ENCODE data around the gene YWHAE. TPM values are rescaled to one million over a fixed set of nuclear protein-coding genes. Genes with fewer than 3 reads are reported as not detected.
"Not testable (repeated sequence)": the region's sequence is repeated elsewhere in the genome, so short reads cannot be mapped to it uniquely, and the experiment has no call there.

YWHAE gene
- polyA plus RNA-seq, 1 experiment, result 1,187 TPM

- TF ChIP-seq, protein P1, sequence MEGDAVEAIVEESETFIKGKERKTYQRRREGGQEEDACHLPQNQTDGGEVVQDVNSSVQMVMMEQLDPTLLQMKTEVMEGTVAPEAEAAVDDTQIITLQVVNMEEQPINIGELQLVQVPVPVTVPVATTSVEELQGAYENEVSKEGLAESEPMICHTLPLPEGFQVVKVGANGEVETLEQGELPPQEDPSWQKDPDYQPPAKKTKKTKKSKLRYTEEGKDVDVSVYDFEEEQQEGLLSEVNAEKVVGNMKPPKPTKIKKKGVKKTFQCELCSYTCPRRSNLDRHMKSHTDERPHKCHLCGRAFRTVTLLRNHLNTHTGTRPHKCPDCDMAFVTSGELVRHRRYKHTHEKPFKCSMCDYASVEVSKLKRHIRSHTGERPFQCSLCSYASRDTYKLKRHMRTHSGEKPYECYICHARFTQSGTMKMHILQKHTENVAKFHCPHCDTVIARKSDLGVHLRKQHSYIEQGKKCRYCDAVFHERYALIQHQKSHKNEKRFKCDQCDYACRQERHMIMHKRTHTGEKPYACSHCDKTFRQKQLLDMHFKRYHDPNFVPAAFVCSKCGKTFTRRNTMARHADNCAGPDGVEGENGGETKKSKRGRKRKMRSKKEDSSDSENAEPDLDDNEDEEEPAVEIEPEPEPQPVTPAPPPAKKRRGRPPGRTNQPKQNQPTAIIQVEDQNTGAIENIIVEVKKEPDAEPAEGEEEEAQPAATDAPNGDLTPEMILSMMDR (IDR thresholded peaks at IDR 0.05; ENCODE audit: low read depth, low read length), result no peak
- no peak overlapping the region for H3K27ac ChIP-seq (ENCODE audit: low read depth, low read length)
- ChIA-PET POLR2A (interaction anchor here (0.6 kb wide), 1 partner anchor 53 kb away, joined by 3 read pairs; no protein-coding TSS in a partner anchor), CTCF (interaction anchor here (0.7 kb wide), 2 partner anchors 55 to 98 kb away, joined by 3 to 5 read pairs; no protein-coding TSS in a partner anchor)
- DNase-seq (ENCODE audit: low read depth, low spot score), result no peak
- no peak overlapping the region for H3K4me3 ChIP-seq (ENCODE audit: low read depth, low read length)
- no peaks in the 10 kb centered on the region for H3K9me3 ChIP-seq (ENCODE audit: control insufficient read depth, insufficient read depth, low read length)
- H3K27me3 ChIP-seq (ENCODE audit: control insufficient read depth, insufficient read depth, low read length), result no peaks in the 10 kb centered on the region
These were observed 20.1 kb upstream of the YWHAE start for GRCh38 chr17:1420163-1420562.

DNA sequence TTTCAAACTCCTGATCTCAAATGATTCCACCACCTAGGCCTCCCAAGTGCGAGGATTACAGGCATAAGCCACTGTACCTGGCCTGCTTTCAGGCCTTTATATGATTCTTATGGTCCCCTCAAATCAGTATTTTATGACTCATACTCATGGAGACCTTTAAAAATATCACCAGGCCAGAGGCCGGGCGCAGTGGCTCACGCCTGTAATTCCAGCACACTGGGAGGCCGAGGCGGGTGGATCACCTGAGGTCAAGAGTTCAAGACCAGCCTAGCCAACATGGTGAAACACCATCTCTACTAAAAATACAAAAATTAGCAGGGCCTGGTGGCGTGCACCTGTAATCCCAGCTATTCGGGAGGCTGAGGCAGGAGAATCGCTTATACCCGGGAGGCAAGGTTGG lies 18.5 kb upstream of the YWHAE start:
- not testable (repeated sequence) for DNase-seq (ENCODE audit: low read depth, low spot score); H3K27me3 ChIP-seq (ENCODE audit: control insufficient read depth, insufficient read depth, low read length)

DNA sequence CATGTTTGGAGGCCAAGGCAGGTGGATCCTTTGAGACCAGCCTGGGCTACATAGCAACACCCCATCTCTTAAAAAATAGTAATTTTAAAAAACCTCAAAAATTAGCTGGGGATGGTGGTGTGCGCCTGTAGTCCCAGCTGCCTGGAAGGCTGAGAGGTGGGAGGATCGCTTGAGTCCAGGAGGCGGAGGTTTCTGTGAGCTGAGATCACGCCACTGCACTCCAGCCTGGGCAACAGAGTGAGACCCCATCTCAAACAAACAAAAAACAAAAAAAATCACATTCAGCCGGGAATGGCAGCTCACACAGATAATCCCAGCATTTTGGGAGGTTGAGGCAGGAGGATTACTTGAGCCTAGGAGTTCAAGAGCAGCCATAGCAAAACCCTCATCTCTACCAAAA lies 16.4 kb upstream of the YWHAE start:
- POLR2A ChIA-PET, result interaction anchor here (0.7 kb wide), 1 partner anchor 42 kb away, joined by 3 read pairs; no protein-coding TSS in a partner anchor

More for the DNA sequence above, 18.5 kb upstream of the YWHAE start:
- H3K27ac ChIP-seq (ENCODE audit: low read depth, low read length); H3K9me3 ChIP-seq (ENCODE audit: control insufficient read depth, insufficient read depth, low read length); H3K4me3 ChIP-seq (ENCODE audit: low read depth, low read length); CTCF ChIA-PET; POLR2A ChIA-PET: not testable (repeated sequence)

DNA sequence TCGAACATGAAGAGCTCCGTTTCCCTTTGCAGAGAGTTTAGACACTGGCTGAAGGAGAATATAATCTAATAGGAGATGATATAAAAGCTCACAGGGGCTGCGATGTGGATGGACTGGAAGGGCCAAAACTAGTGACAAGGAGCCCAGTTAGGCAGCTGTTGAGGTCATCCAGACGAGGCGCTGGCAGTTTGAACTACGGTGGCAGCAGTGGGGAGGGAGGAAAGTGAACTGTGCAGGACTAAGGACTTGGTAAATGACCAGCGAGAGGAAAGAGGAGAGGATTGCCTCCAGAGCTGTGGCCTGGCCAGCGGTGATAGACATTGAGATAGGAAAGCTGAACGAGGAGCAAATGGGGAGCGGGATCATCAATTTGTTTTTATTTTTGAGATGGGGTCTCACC lies 14.6 kb upstream of the YWHAE start:
- TF ChIP-seq, protein P1 (IDR thresholded peaks at IDR 0.05; ENCODE audit: low read depth, low read length), result no peak
- POLR2A ChIA-PET, result no interaction called here
- H3K9me3 ChIP-seq (ENCODE audit: control insufficient read depth, insufficient read depth, low read length), result peaks cover 11% of the 10 kb centered on the region
- CTCF ChIA-PET, result interaction anchor here (0.7 kb wide), 1 partner anchor 49 kb away, joined by 3 read pairs; no protein-coding TSS in a partner anchor
- H3K4me3 ChIP-seq (ENCODE audit: low read depth, low read length), result no peak overlapping the region
- no peak overlapping the region for H3K27ac ChIP-seq (ENCODE audit: low read depth, low read length)
- DNase-seq (ENCODE audit: low read depth, low spot score), result no peak
- H3K27me3 ChIP-seq (ENCODE audit: control insufficient read depth, insufficient read depth, low read length), result no peaks in the 10 kb centered on the region

More for the DNA sequence above, 16.4 kb upstream of the YWHAE start:
- Histone ChIP-seq H3K27ac (ENCODE audit: low read depth, low read length) (no peak overlapping the region), H3K9me3 (ENCODE audit: control insufficient read depth, insufficient read depth, low read length) (peaks cover 11% of the 10 kb centered on the region), H3K27me3 (ENCODE audit: control insufficient read depth, insufficient read depth, low read length) (no peaks in the 10 kb centered on the region), H3K4me3 (ENCODE audit: low read depth, low read length) (no peak overlapping the region)
- TF ChIP-seq, protein P1 (IDR thresholded peaks at IDR 0.05; ENCODE audit: low read depth, low read length), result no peak
- CTCF ChIA-PET, result no interaction called here
- DNase-seq (ENCODE audit: low read depth, low spot score), result no peak

- no peaks in the 10 kb centered on the region for H3K27me3 ChIP-seq (ENCODE audit: control insufficient read depth, insufficient read depth, low read length)
- CTCF ChIA-PET, result interaction anchor here (0.7 kb wide), 1 partner anchor 49 kb away, joined by 3 read pairs; no protein-coding TSS in a partner anchor
- no peak overlapping the region for H3K27ac ChIP-seq (ENCODE audit: low read depth, low read length)
- TF ChIP-seq, protein P1 (IDR thresholded peaks at IDR 0.05; ENCODE audit: low read depth, low read length), result no peak
- DNase-seq (ENCODE audit: low read depth, low spot score), result no peak
- POLR2A ChIA-PET, result interaction anchor here (0.6 kb wide), 1 partner anchor 110 kb away, joined by 3 read pairs; no protein-coding TSS in a partner anchor
- H3K9me3 ChIP-seq (ENCODE audit: control insufficient read depth, insufficient read depth, low read length), result peaks cover 11% of the 10 kb centered on the region
- no peak overlapping the region for H3K4me3 ChIP-seq (ENCODE audit: low read depth, low read length)
These were observed 14.1 kb upstream of the YWHAE start for GRCh38 chr17:1414001-1414574.
